ENCODE results near the gene MTCL3.

Gene MTCL3

GRCh38 chr6:127518710-127519468 lies at the start of gene MTCL3:
Gene MTCL3 (minus strand): TSS chr6:127519335.
- peak; percentile 74 for DNase-seq

- DNase-seq: no peak
These were observed 48.3 kb upstream of the MTCL3 start for GRCh38 chr6:127567476-127567875.

GRCh38 chr6:127566651-127567050 lies 47.5 kb upstream of the MTCL3 start:
- no peak for DNase-seq

- no peak for DNase-seq
These were observed 47.0 kb upstream of the MTCL3 start for GRCh38 chr6:127566119-127566518.

GRCh38 chr6:127564761-127565160 lies 45.6 kb upstream of the MTCL3 start:
- DNase-seq: no peak

GRCh38 chr6:127561660-127562059 lies 42.5 kb upstream of the MTCL3 start:
- DNase-seq: no peak

- no peak for DNase-seq
These were observed 35.4 kb upstream of the MTCL3 start for GRCh38 chr6:127554435-127555006.

- no peak for DNase-seq
These were observed 31.3 kb upstream of the MTCL3 start for GRCh38 chr6:127550403-127550802.

GRCh38 chr6:127547904-127548649 lies 28.9 kb upstream of the MTCL3 start:
- DNase-seq: no peak

GRCh38 chr6:127547215-127547614 lies 28.1 kb upstream of the MTCL3 start:
- no peak for DNase-seq

- DNase-seq: no peak
These were observed 20.1 kb upstream of the MTCL3 start for GRCh38 chr6:127539272-127539671.

GRCh38 chr6:127538750-127539264 lies 19.7 kb upstream of the MTCL3 start:
- DNase-seq: no peak

- no peak for DNase-seq
These were observed 14.6 kb upstream of the MTCL3 start for GRCh38 chr6:127533736-127534135.

- DNase-seq: no peak
These were observed 13.9 kb upstream of the MTCL3 start for GRCh38 chr6:127533011-127533410.

GRCh38 chr6:127522714-127523113 lies 3.6 kb upstream of the MTCL3 start:
- no peak for DNase-seq

- DNase-seq: no peak
These were observed 931 bp upstream of the MTCL3 start for GRCh38 chr6:127520066-127520465.

- DNase-seq: no peak
These were observed 292 bp upstream of the MTCL3 start for GRCh38 chr6:127519469-127519785.

- DNase-seq: no peak
These were observed 885 bp downstream of the MTCL3 start for GRCh38 chr6:127518191-127518709.

GRCh38 chr6:127517693-127518092 lies 1.4 kb downstream of the MTCL3 start:
- no peak for DNase-seq

GRCh38 chr6:127516662-127517273 lies 2.4 kb downstream of the MTCL3 start:
- DNase-seq: peak; percentile 64

- peak; percentile 86 for DNase-seq
These were observed 3.1 kb downstream of the MTCL3 start for GRCh38 chr6:127515794-127516661.

GRCh38 chr6:127515234-127515793 lies 3.8 kb downstream of the MTCL3 start:
- peak; percentile 83 for DNase-seq

All from activated CD8-positive, alpha-beta memory T cell treated with anti-CD3 and anti-CD28 coated beads for 24 hours (primary cell).